SKM-1 treated with dmso at 0.1 percent for 144 hours (cell line): ENCODE results near the gene ATP6V0A1.

Experiments used
- DNase-seq: peaks from one replicate; lab custom pipeline; 2025; ENCODE audit not compliant: unreplicated experiment; lab: John Stamatoyannopoulos, UW

Gene ATP6V0A1

DNA sequence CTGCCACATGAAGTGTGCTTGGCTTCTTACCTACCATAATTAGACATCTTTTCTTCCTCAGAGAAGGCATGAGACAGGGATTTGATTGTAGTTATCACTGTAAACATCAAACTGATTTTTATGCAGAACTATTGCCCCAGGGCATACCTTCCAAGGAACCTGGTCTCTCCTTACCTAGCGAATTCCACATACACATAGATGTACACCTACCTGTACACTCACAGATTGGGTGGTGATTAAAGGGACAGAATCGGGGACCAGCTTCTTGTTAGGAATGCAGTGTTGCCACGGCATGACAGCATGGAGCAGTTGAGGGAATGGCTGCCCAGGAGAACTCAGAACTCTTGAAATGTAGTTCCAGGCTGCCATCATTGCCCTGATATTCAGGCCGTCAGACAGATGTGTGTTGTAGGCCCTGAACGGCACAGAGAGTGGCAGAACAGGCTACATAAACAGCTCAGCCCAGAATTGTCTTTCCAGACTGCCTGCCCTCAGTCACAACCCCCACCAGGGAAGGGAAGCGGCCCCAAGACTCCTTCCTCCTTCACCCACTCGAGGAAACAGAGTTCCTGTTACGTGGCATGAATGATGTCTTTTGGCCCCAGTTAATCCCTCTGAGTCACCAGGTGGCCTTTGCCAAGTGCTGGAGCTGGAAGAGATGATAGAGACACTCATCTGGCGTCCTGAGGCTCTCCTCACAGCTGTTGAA is 59.5 kb downstream of the ATP6V0A1 start:
- DNase-seq = peak; percentile 33

- no peak for DNase-seq
Measured at GRCh38 chr17:42518755-42519545, 60.3 kb downstream of the ATP6V0A1 start.

DNA sequence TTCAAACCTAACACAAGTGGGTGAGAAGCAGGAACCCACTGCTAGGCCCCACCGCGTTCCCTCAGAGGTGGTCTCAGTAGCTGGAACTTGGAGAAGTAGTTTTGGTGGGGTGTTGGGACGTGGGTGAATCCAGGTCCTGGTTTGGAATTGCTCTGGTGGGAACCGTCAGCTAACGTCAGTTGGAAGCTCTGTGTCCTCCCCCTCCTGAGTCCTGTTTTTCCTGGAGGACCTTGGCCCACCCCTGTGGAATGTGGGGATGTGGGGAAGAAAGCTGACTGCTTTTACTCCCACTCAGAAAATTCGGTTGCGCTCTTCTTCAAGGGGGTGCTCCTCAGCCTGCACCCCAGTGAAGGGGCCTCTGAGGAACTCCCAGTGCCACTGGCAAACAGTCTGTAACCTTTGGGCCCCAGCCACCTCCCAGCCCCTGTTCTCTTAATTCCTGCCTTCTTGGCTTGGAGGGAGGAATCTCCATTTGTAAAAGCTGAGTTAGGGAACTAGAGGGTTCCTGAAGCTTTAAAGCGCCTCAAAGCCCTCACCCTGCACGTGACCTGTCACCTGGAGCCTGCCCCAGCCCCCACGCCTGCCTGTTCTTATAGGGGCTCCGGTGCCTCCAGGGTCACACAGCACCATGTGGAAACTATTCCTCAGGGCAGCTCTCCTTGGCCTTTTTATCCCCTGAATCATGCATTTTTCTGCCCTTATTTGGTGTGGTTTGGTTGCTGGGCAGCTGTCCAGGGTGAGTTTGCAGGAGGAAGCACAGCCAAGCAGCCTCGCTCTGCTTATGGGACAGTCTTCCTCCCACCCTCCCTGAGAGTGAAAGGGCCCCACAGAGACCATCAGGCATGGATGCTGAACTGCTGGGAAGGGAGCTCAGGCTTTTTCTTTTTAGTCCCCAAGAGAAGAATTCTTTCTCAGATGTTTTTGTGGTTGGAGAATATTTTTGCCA is 61.1 kb downstream of the ATP6V0A1 start:
- peak; percentile 16 for DNase-seq

DNA sequence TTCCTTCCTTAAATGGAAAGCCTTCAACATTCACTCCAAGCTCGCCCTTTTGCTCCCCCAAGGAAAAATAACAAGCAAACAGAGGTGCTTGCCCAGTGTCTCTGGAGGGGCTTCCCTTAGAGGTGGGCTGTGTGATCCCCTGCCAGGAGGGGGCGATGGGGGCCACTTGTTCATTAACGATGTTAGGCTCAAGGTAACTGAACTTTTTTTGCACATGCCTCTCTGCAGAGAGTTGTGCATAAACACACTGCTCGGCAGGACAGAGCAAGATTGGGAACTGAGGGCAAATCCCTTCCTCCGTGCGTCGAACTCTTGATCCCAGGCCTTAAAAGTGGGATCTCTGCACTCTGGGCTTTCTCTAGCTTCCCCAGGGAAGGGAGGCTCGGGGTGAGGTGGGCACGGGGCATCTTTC is 61.9 kb downstream of the ATP6V0A1 start:
- DNase-seq = no peak

GRCh38 chr17:42521036-42521435 is 62.4 kb downstream of the ATP6V0A1 start:
- no peak for DNase-seq

DNA sequence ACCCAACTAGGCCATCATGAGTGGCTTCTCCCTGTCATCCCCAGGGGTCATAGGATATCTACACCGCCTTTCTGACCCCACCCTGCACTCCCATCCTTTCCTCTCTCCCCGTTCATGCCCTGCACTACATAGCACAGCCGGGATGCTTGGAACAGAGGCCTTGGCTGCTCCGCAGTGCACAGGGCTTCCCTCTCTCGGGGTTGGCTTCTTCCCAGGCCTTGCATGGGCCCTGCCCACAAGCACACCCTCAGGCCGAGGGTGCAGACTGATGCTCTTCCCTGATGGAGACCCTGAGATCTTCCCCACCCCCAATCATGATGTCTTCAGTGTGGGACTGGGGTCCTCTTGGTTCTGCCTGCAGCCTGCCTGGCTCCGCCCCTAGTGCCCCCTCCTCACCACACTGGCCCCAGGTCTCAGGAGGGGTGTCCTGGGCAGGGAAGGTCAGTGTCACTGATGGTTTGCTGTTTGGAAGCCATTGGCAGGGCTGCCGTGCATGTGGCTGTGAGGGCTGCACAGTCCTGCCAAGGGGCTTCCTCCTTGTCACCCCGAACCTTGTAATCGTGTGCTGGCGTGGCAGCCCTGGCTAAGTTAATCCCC is 63.1 kb downstream of the ATP6V0A1 start:
- no peak for DNase-seq

DNA sequence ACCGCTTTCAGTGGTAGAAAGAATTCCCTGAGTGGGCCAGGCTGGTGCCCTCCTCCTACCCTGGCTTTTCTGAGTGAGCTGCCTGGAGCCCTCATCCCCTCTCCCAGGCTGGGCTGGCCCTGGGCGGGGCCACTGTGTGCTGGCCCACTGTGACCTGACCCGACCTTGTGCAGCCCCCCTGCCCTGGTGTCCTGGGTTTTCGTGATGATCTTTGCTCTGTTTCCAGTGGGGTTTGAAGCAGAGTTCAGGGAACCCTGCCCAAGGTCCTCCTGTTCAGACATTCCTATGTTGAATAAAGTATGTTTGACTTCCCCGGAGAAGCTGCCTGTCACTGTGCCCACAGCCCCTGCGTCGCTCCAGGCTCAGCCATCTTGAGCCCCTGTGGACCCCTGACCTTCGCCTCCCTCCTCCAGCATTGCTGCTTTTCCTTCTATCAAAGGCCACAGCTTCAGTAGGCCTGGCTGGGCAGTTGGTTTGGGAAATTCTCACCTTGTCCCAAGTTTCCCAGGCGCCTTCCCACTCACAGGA is 63.6 kb downstream of the ATP6V0A1 start:
- DNase-seq = no peak

GRCh38 chr17:42522798-42523278 is 64.2 kb downstream of the ATP6V0A1 start:
- no peak for DNase-seq

DNA sequence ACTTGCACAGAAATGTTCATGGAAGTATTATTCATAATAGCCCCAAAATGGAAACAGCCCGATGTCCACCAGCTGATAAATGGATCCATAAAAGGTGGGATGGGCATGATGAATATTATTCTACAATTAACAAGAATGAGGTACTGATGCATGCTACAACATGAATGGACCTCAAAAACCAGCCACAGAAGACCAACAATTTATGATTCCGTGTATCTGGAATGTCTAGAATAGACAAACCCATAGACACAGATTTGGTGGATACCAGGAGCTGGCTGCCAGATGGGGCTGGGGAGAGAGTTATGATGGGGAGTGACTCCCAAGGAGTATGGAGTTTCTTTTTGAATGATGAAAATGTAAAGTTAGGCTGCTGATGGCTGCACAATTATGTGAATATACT is 66.5 kb downstream of the ATP6V0A1 start:
- DNase-seq = no peak

GRCh38 chr17:42526031-42526444 is 67.4 kb downstream of the ATP6V0A1 start:
- no peak for DNase-seq

- DNase-seq = no peak
Measured at GRCh38 chr17:42527932-42528331, 69.3 kb downstream of the ATP6V0A1 start.

DNA sequence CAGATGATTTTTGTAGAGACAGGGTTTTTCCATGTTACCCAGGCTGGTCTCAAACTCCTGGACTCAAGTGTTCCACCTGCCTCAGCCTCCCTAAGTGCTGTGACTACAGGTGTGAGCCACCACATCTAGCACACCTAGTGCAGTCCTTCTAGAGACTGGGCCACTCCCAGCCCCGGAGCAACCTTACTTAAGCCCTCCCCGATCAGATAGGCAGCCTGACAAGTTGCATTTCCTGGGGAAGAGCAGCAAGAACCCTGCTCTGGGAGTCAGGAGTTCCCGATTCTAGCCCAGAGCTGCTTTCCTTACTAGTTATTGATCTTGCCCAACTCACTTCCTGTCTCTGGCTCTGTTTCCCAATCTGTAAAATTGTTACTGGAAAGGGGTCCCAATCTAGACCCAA is 70.4 kb downstream of the ATP6V0A1 start:
- no peak for DNase-seq

DNA sequence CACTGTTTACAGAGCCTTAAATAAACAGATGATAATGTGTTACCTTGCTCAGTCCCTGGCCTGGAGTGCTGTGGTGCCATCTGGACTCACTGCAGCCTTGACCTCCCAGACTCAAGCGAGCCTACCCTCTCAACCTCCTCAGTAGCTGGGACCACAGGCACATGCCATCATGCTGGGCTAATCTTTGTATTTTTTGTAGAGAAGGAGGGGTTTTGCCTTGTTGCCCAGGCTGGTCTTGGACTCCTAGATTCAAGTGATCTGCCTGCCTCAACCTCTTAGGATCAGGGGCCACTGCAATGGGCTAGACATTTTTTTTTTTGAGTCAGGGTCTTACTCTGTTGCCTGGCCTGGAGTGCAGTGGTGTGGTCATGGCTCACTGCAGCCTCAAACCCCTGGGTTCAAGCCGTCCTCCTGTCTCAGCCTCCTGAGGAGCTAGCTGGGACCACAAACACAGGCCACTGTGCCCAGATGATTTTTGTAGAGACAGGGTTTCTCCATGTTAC is 72.3 kb downstream of the ATP6V0A1 start:
- DNase-seq = no peak

DNA sequence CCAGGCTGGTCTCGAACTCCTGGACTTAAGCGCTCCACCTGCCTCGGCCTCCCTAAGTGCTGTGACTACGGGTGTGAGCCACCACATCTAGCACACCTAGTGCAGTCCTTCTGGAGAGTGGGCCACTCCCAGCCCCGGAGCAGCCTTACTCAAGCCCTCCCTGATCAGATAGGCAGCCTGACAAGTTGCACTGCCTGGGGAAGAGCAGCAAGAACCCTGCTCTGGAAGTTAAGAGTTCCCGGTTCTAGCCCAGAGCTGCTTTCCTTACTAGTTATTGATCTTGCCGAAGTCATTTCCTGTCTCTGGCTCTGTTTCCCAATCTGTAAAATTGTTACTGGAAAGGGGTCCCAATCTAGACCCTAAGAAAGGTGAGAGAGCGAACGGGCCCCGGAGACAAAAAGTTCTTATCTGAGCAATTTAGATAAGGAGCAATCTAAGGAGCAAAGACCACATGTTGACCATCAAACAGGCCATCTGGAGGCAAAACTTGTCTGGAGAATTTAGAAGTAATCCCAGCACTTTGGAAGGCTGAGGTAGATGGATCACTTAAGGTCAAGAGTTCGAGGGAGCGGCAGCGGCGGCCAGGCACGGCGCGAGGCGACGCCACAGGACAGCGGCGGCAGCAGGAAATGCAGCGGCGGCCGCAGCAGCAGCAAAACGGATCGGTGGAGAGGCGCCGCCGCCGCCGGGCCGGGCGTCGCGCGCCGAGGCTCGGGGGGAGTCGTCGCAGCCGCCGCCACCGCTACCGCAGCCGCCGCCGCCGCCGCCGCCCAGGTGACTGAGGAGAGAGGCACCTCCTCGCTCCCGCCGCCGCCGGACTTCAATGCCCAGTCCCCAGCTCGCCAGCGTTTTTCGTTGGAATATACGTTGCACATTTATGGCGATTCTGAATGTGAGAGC is 73.0 kb downstream of the ATP6V0A1 start:
- peak; percentile 51 for DNase-seq

DNA sequence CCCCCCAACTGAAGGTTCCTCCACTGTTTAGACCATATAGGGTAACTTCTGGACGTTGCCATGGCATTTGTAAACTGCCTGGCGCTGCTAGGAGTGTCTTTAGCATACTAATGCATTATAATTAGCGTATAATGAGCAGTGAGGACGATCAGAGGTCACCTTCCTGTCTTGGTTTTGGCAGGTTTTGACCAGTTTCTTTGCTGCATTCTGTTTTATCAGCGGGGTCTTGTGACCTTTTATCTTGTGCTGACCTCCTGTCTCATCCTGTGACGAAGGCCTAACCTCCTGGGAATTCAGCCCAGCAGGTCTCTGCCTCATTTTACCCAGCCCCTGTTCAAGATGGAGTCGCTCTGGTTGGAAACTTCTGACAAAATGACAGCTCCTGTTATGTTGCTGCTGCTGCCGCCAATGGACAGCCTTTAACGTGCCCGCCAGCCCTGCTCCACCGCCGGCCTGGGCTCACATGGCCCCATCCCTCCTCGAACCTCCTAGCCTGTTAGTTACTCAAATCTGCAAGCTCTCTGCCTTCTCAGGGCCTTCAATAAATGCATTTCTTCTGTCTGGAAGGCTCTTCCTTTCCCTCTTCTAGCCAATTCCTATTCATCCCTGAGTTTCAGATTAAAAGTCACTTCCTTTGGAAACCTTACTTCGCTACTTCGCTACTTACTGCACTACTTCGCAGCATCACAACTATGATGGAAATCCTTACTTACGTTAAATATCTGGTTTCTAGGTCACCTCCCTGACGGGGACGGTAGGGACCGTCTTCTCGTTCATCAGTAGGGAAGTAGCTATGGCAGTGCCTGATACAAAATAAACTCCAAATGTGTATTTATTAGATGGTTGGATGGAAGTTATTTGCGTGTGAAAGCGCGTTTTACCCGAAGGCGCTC is 76.7 kb downstream of the ATP6V0A1 start:
- DNase-seq = no peak

DNA sequence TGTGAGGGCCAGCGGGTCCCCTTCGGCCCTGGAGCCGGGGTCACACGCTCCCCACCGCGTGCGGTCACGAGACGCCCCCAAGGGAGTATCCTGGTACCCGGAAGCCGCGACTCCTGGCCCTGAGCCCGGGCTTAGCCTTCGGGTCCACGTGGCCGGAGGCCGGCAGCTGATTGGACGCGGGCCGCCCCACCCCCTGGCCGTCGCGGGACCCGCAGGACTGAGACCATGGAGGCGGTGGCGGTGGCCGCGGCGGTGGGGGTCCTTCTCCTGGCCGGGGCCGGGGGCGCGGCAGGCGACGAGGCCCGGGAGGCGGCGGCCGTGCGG is 77.3 kb downstream of the ATP6V0A1 start, which contains the start of gene NAGLU:
Gene NAGLU (plus strand): TSS at position 194 of the 324 bp plus-strand sequence. CDS start 32 bp downstream, at position 226.
- peak; percentile 83 for DNase-seq

- DNase-seq = peak; percentile 51
Measured at GRCh38 chr17:42536372-42537155, 77.9 kb downstream of the ATP6V0A1 start.
